Non-pigmented ciliary epithelial cell (primary cell): ENCODE data around the gene UGCG.
"Not testable (repeated sequence)": the region's sequence is repeated elsewhere in the genome, so short reads cannot be mapped to it uniquely, and the experiment has no call there.

Experiments used
- DNase-seq: peaks from one replicate; pipeline ENCODE4 v3.0.0-alpha.2; 2010; ENCODE audit warnings: low read depth

UGCG gene

GRCh38 chr9:111955048-111955447 is 58.4 kb downstream of the UGCG start:
- DNase-seq: no peak

- DNase-seq: peak; percentile 99
Measured at GRCh38 chr9:111957856-111958631, 61.4 kb downstream of the UGCG start.

- peak; percentile 82 for DNase-seq
Measured at GRCh38 chr9:111959468-111960359, 63.1 kb downstream of the UGCG start.

- DNase-seq: not testable (repeated sequence)
Measured at GRCh38 chr9:111960485-111960884, 63.9 kb downstream of the UGCG start.

- DNase-seq: no peak
Measured at GRCh38 chr9:111961009-111961408, 64.4 kb downstream of the UGCG start.

GRCh38 chr9:111961575-111961974 is 65.0 kb downstream of the UGCG start:
- DNase-seq: peak; percentile 79

GRCh38 chr9:111962021-111962420 is 65.4 kb downstream of the UGCG start:
- no peak for DNase-seq

GRCh38 chr9:111963995-111964394 is 67.4 kb downstream of the UGCG start:
- no peak for DNase-seq

- DNase-seq: peak; percentile 99
Measured at GRCh38 chr9:111965566-111966019, 69.0 kb downstream of the UGCG start.

- no peak for DNase-seq
Measured at GRCh38 chr9:111966124-111966723, 69.6 kb downstream of the UGCG start.

GRCh38 chr9:111966861-111967291 is 70.3 kb downstream of the UGCG start:
- no peak for DNase-seq

GRCh38 chr9:111967621-111968020 is 71.0 kb downstream of the UGCG start:
- DNase-seq: no peak

- DNase-seq: no peak
Measured at GRCh38 chr9:111969061-111969460, 72.4 kb downstream of the UGCG start.

- no peak for DNase-seq
Measured at GRCh38 chr9:111969622-111970021, 73.0 kb downstream of the UGCG start.

- no peak for DNase-seq
Measured at GRCh38 chr9:111970827-111971226, 74.2 kb downstream of the UGCG start.

- DNase-seq: no peak
Measured at GRCh38 chr9:111974092-111974681, 77.6 kb downstream of the UGCG start.

- DNase-seq: no peak
Measured at GRCh38 chr9:111975709-111976108, 79.1 kb downstream of the UGCG start.

GRCh38 chr9:111978616-111979015 is 82.0 kb downstream of the UGCG start:
- DNase-seq: no peak

- no peak for DNase-seq
Measured at GRCh38 chr9:111979561-111979960, 82.9 kb downstream of the UGCG start.

- DNase-seq: no peak
Measured at GRCh38 chr9:111980398-111980797, 83.8 kb downstream of the UGCG start.

- DNase-seq: no peak
Measured at GRCh38 chr9:111983484-111983908, 86.9 kb downstream of the UGCG start.
